WTC11 (cell line): ENCODE measurements around the gene CCT8L2. TPM values are rescaled to one million over a fixed set of nuclear protein-coding genes. Genes with fewer than 3 reads are reported as not detected.
"Not testable (repeated sequence)": the region's sequence is repeated elsewhere in the genome, so short reads cannot be mapped to it uniquely, and the experiment has no call there.

ENCODE experiments used
- ATAC-seq: fragments of 200-7000 bp; cut with Tn5 transposase; 2 replicates; pipeline ENCODE4 v1.10.0; 2021; ENCODE audit warnings: mild to moderate bottlenecking, moderate library complexity
- CTCF ChIA-PET: fragments of 300-600 bp; sonication (Branson Sonifier 250); formaldehyde crosslinking; loops from one replicate; lab custom pipeline; 2021; ENCODE audit warnings: antibody characterized with exemption; lab: Charles Lee
- POLR2A ChIA-PET: fragments of 350-600 bp; sonication (Branson Sonifier 250); formaldehyde crosslinking; loops from one replicate; lab custom pipeline; 2021; ENCODE audit warnings: antibody characterized with exemption; lab: Charles Lee
- DNase-seq: peaks from one replicate; pipeline ENCODE4 v3.0.0; 2021; ENCODE audit warnings: low spot score
- H3K27ac Mint-ChIP-seq: 2 replicates; pipeline ENCODE4 v1.8.0; 2021; ENCODE audit warnings: mixed read lengths
- H3K27me3 Mint-ChIP-seq: 2 replicates; pipeline ENCODE4 v1.8.0; 2021; ENCODE audit warnings: low read depth, mild to moderate bottlenecking, moderate library complexity, mixed read lengths
- H3K36me3 Mint-ChIP-seq: 2 replicates; pipeline ENCODE4 v1.8.0; 2021; ENCODE audit warnings: mixed read lengths
- H3K4me1 Mint-ChIP-seq: 2 replicates; pipeline ENCODE4 v1.8.0; 2022; ENCODE audit warnings: mixed read lengths
- H3K4me3 Mint-ChIP-seq: 2 replicates; pipeline ENCODE4 v1.8.0; 2021; ENCODE audit warnings: mild to moderate bottlenecking, moderate library complexity, mixed read lengths
- H3K9me3 Mint-ChIP-seq: 2 replicates; pipeline ENCODE4 v1.8.0; 2021; ENCODE audit warnings: mixed read lengths
- AR ChIP-seq: fragments of 250-450 bp; sonication (Bioruptor Pico); IDR thresholded peaks from 2 replicates; pipeline ENCODE4 v1.9.0; 2021; ENCODE audit warnings: mild to moderate bottlenecking
- CBFB ChIP-seq: sonication (generic); formaldehyde crosslinking; IDR thresholded peaks from 2 replicates; pipeline ENCODE4 v1.8.1; 2022; ENCODE audit warnings: mild to moderate bottlenecking, low read depth, missing genetic modification reagents
- CREB1 ChIP-seq: sonication (generic); formaldehyde crosslinking; IDR thresholded peaks from 2 replicates; pipeline ENCODE4 v1.8.0; 2023; ENCODE audit warnings: mild to moderate bottlenecking, missing genetic modification reagents
- GRHL2 ChIP-seq: fragments of 250-450 bp; sonication (Bioruptor Pico); IDR thresholded peaks from 2 replicates; pipeline ENCODE4 v1.8.0; 2022; ENCODE audit warnings: mild to moderate bottlenecking, moderate library complexity; ENCODE audit not compliant: insufficient replicate concordance, severe bottlenecking
- GTF2I ChIP-seq: fragments of 250-450 bp; sonication (Bioruptor Pico); conservative IDR thresholded peaks from 2 replicates; pipeline ENCODE4 v1.4.0; 2021; ENCODE audit warnings: mild to moderate bottlenecking
- HMGA2 ChIP-seq: fragments of 250-450 bp; sonication (Bioruptor Pico); IDR thresholded peaks from 2 replicates; pipeline ENCODE4 v1.4.0; 2021; ENCODE audit warnings: mild to moderate bottlenecking, moderate library complexity
- TP53 ChIP-seq: sonication (generic); formaldehyde crosslinking; IDR thresholded peaks from 2 replicates; pipeline ENCODE4 v1.8.1; 2023; ENCODE audit warnings: mild to moderate bottlenecking, missing genetic modification reagents
- total RNA-seq: library from RNA; stranded (reverse); gene quantifications from 3 replicates; pipeline ENCODE4 v1.2.3, GENCODE V29; 2021

CCT8L2 gene
- total RNA-seq, 1 experiment from 2014 or later = not detected

GRCh38 chr22:16600644-16601436 lies 8.2 kb upstream of the CCT8L2 start:
- CTCF ChIA-PET, H3K27ac Mint-ChIP-seq, H3K4me3 Mint-ChIP-seq, POLR2A ChIA-PET, DNase-seq, ATAC-seq, H3K4me1 Mint-ChIP-seq: not testable (repeated sequence)
- Mint-ChIP-seq H3K27me3 (peaks cover 16% of the 10 kb centered on the region), H3K9me3 (peaks cover 52% of the 10 kb centered on the region), H3K36me3 (peaks cover 52% of the 10 kb centered on the region)

- POLR2A ChIA-PET, H3K4me1 Mint-ChIP-seq, DNase-seq, H3K27ac Mint-ChIP-seq, ATAC-seq, CTCF ChIA-PET, H3K4me3 Mint-ChIP-seq: not testable (repeated sequence)
- peaks cover 19% of the 10 kb centered on the region for H3K27me3 Mint-ChIP-seq
- peaks cover 60% of the 10 kb centered on the region for H3K9me3 Mint-ChIP-seq
- peaks cover 59% of the 10 kb centered on the region for H3K36me3 Mint-ChIP-seq
These were observed 7.0 kb upstream of the CCT8L2 start for GRCh38 chr22:16599648-16600047.

- POLR2A ChIA-PET, H3K4me1 Mint-ChIP-seq, H3K4me3 Mint-ChIP-seq, DNase-seq, H3K27ac Mint-ChIP-seq, ATAC-seq, CTCF ChIA-PET: not testable (repeated sequence)
- Mint-ChIP-seq H3K36me3 (peaks cover 65% of the 10 kb centered on the region), H3K27me3 (peaks cover 26% of the 10 kb centered on the region), H3K9me3 (peaks cover 56% of the 10 kb centered on the region)
These were observed 2.6 kb upstream of the CCT8L2 start for GRCh38 chr22:16595251-16595650.

- no peak overlapping the region for H3K27ac Mint-ChIP-seq
- TF ChIP-seq GTF2I (CRISPR knock-in tag) = no peak
- TF ChIP-seq GRHL2 (CRISPR knock-in tag) = no peak
- no peak for TF ChIP-seq TP53 (CRISPR knock-in tag)
- TF ChIP-seq CBFB (CRISPR knock-in tag) = no peak
- TF ChIP-seq HMGA2 (CRISPR knock-in tag) = no peak
- TF ChIP-seq CREB1 = no peak
- TF ChIP-seq AR (CRISPR knock-in tag) = no peak
- peaks cover 64% of the 10 kb centered on the region for H3K36me3 Mint-ChIP-seq
- no peak overlapping the region for H3K4me3 Mint-ChIP-seq
- H3K9me3 Mint-ChIP-seq = peaks cover 54% of the 10 kb centered on the region
- no peaks in the 10 kb centered on the region for H3K4me1 Mint-ChIP-seq
- peaks cover 24% of the 10 kb centered on the region for H3K27me3 Mint-ChIP-seq
- ATAC-seq = no peak
- DNase-seq = no peak
- ChIA-PET POLR2A (no interaction called here), CTCF (no interaction called here)
These were observed 1.4 kb upstream of the CCT8L2 start for GRCh38 chr22:16594026-16594425.

- peaks cover 24% of the 10 kb centered on the region for H3K27me3 Mint-ChIP-seq
- POLR2A ChIA-PET, ATAC-seq, H3K27ac Mint-ChIP-seq, DNase-seq, H3K4me3 Mint-ChIP-seq, H3K4me1 Mint-ChIP-seq, CTCF ChIA-PET: not testable (repeated sequence)
- peaks cover 59% of the 10 kb centered on the region for H3K36me3 Mint-ChIP-seq
- peaks cover 46% of the 10 kb centered on the region for H3K9me3 Mint-ChIP-seq
These were observed 379 bp downstream of the CCT8L2 start for GRCh38 chr22:16592231-16592630.

- H3K4me1 Mint-ChIP-seq, DNase-seq, ATAC-seq, POLR2A ChIA-PET, H3K27ac Mint-ChIP-seq, H3K4me3 Mint-ChIP-seq, CTCF ChIA-PET: not testable (repeated sequence)
- Mint-ChIP-seq H3K9me3 (peaks cover 40% of the 10 kb centered on the region), H3K36me3 (peaks cover 52% of the 10 kb centered on the region), H3K27me3 (peaks cover 19% of the 10 kb centered on the region)
These were observed 1.5 kb downstream of the CCT8L2 start for GRCh38 chr22:16591136-16591535.
